GM12891 (cell line): ENCODE measurements around the gene CX3CR1.

Experiments used
- POLR2A ChIP-seq: IDR thresholded peaks from 2 replicates; pipeline ENCODE4 v1.6.1; 2011; ENCODE audit warnings: low read depth, low read length, control low read depth
- POLR2AphosphoS5 ChIP-seq: IDR thresholded peaks from 2 replicates; pipeline ENCODE4 v1.6.1; 2011; ENCODE audit warnings: low read depth, low read length, control low read depth
- TAF1 ChIP-seq: IDR thresholded peaks from 2 replicates; pipeline ENCODE4 v1.6.1; 2011; ENCODE audit warnings: low read depth, low read length, control low read depth

GRCh38 chr3:39318301-39318700 is 38.5 kb upstream of the CX3CR1 start:
- TF ChIP-seq POLR2A (no peak), POLR2AphosphoS5 (no peak), TAF1 (no peak)
